HS-5 (cell line): Measurements from ENCODE around the gene MOV10.

Experiments
- DNase-seq: peaks from one replicate; pipeline ENCODE4 v3.0.0-alpha.2; 2012; ENCODE audit warnings: low read depth

MOV10 gene

DNA sequence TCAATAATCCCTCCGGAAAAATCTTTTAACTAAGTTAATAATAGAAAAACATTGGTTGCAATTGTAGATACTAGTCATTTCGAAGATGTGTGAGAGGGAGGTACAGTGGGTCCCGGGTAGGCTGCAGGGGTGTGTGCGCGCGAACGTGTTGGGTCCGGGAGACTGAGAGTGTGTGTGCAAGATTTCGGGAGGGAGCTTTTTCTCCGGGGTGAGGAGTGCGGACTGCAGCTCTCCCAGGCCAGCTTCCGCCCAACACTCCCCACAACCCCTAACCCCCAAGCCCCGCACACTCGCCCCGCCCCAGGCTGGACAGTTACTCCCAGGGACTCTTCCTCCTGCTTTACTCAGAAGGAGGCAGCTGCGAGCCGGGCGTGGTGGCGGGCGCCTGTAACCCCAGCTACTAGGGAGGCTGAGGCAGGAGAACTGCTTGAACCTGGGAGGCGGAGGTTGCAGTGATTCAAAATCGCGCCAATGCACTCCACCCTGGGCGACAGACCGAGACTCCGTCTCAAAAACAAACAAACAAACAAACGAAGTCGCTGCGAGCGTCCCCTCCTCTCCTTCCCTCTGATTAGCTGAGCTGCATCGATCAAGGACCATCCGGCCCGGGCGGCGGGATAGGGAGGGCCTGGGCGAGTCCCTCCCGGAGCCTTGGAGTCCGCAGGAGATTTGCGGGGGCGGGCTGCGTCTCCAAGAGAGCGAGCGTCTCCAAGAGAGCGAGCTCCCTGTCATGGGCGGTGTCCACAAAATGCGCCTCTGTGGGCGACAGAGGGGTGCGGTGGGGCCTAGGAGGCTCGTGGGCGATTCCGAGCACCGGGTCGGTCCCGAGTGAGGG lies 68.9 kb downstream of the MOV10 start:
- no peak for DNase-seq

DNA sequence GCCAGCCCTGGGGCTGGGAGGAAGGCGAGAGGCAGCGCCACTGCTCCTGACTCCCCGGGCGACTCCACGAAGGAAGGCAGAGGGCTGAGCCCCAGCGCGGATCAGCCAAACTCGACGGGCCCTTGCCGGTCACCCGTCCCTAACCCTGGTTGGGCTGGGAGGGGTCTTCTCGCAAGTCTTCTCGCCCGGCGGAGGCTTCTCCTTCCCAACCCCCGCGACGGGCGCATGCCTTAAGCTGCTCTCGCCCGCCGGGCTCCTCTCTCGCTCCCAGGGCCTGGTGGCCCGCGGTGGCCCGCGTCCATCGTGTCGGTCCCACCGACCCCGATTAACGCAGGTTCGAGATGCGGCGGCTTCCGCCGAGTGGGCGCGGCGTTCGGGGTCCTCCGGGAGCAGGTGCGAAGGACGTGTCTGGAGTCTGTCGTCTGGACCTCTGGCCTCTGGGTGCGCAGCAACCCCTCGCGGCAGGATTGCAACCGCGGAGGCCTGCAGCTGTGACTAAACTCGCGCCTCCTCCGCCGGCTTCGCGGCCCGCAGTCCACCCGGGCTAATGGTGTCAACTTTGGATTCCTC lies 69.6 kb downstream of the MOV10 start:
- no peak for DNase-seq

DNA sequence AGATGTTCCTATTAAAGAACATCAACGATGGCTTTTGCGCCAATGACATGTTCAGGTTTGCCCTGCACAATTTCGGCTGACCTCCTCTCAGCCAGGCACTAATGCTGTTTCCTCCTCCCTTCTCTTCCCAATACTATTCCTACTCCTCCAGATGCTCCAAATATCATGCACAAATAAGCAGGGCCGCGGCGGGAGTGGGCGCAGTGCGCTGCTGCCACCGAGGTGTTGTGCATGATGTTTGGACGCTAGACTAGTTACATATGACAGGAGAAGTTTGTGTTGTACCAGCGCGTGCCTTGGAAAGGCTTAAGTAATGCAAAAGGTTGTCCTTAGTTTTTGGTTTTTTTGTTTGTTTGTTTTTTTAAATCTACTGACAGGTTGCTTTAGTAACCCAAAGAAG lies 73.9 kb downstream of the MOV10 start:
- DNase-seq: no peak
